Measurements from ENCODE around the gene TM6SF1. TPM values are rescaled to one million over a fixed set of nuclear protein-coding genes. Genes with fewer than 3 reads are reported as not detected.

TM6SF1 gene
- total and polyA plus RNA-seq, 2 of the 8 experiments (the other 6 are each of a cell fraction or from before 2014, with no cell fraction given) = 0.74 to 1.0 TPM

DNA sequence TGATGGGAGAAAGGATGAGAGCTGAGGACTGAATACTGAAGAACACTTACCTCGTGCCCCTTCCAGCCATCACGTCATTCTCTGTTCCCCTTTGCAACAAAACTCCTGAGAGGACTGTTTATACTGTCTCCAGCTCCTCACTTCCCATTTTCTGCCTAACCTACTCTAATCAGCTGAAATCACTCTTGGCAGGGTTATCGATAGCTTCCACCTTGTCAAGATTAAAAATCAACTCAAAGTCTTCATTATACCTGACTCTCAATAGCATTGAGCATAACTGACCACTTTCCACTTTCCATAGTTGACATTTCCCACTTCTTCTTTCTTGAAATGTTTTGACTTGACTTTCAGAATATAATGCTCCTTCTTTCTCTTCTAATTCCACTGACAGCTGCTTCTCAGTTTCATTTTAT, 44.7 kb upstream of the TM6SF1 start (continued):
- no peak for TF ChIP-seq POU5F1 (IDR thresholded peaks at IDR 0.05; ENCODE audit: low read depth, low read length)
- TF ChIP-seq EZH2 (IDR thresholded peaks at IDR 0.05; ENCODE audit: low read depth, low read length, severe bottlenecking) = no peak
- no peak for TF ChIP-seq HDAC6 (IDR thresholded peaks at IDR 0.05; ENCODE audit: low read depth, low read length)

All from H1 (cell line).